Breast epithelium (tissue), 3 donors: Measurements from ENCODE around the gene IL12RB1.

Experiments
- CTCF ChIP-seq, 3 donors: fragments of 450-650 bp; IDR thresholded peaks; one replicate each; pipeline ENCODE4 v1.5.1; 2016 to 2017; ENCODE audit warnings: antibody characterized with exemption in 3 of 3, mild to moderate bottlenecking in 3 of 3, moderate library complexity in 3 of 3
- POLR2A ChIP-seq: fragments of 450-650 bp; IDR thresholded peaks from one replicate; pipeline ENCODE4 v1.6.1; 2016; ENCODE audit warnings: antibody characterized with exemption, mild to moderate bottlenecking, moderate library complexity
- POLR2AphosphoS5 ChIP-seq, 3 donors: sonication (generic); formaldehyde crosslinking; IDR thresholded peaks; one replicate each; pipeline ENCODE4 v1.6.1; 2017; ENCODE audit warnings: antibody characterized with exemption in 3 of 3

GRCh38 chr19:18057557-18057956 is 29.2 kb downstream of the IL12RB1 start:
- TF ChIP-seq CTCF (IDR thresholded peaks at IDR 0.05) (no peak), POLR2A (no peak), POLR2AphosphoS5 (IDR thresholded peaks at IDR 0.05) (no peak)
